ENCODE measurements around the gene STK17A.

GRCh38 chr7:43592326-43592725, 9.4 kb downstream of the STK17A start:
- TF ChIP-seq CTCF (conservative IDR thresholded peaks at IDR 0.05; ENCODE audit: low read length) = no peak
- TF ChIP-seq EZH2phosphoT487 (IDR thresholded peaks at IDR 0.05; ENCODE audit: borderline replicate concordance, low read depth, low read length) = no peak
